Prostate gland (tissue), 2 donors: ENCODE results near the gene RBMS2. TPM values are rescaled to one million over a fixed set of nuclear protein-coding genes. Genes with fewer than 3 reads are reported as not detected.

Experiments
- DNase-seq: peaks from one replicate; pipeline ENCODE4 v3.0.0-alpha.2; 2019; ENCODE audit warnings: low spot score
- H3K27ac ChIP-seq, 2 donors: fragments of 200-600 bp; sonication (generic); 2 replicates each; pipeline ENCODE4 v1.5.1; 2017 to 2019
- H3K27me3 ChIP-seq: fragments of 200-600 bp; sonication (generic); replicated peaks from 2 replicates; pipeline ENCODE4 v1.5.1; 2019; ENCODE audit not compliant: insufficient read depth
- H3K36me3 ChIP-seq, 2 donors: fragments of 200-600 bp; sonication (generic); 1 replicate in 1 of 2; 2 replicates in 1 of 2; pipeline versions ENCODE4 v1.5.1 to v1.8.1; 2017 to 2019
- H3K4me1 ChIP-seq: fragments of 200-600 bp; sonication (generic); replicated peaks from 2 replicates; pipeline ENCODE4 v1.5.1; 2019
- H3K4me3 ChIP-seq, 2 donors: fragments of 200-600 bp; sonication (generic); 2 replicates each; pipeline ENCODE4 v1.5.1; 2017 to 2019
- H3K9me3 ChIP-seq: fragments of 200-600 bp; sonication (generic); 2 replicates; pipeline ENCODE4 v1.5.1; 2017
- POLR2A ChIP-seq: fragments of 450-650 bp; IDR thresholded peaks from one replicate; pipeline ENCODE4 v1.6.1; 2016; ENCODE audit warnings: antibody characterized with exemption, mild to moderate bottlenecking
- POLR2AphosphoS5 ChIP-seq: sonication (generic); formaldehyde crosslinking; IDR thresholded peaks from one replicate; pipeline ENCODE4 v1.6.1; 2017; ENCODE audit warnings: antibody characterized with exemption
- WGBS: methylation state at CpG from one replicate; pipeline ENCODE4 v1.1.5; 2018; 5-methylcytosine and 5-hydroxymethylcytosine counted together
- intact Hi-C: fragments of 100-400 bp; cut with DNase I; formaldehyde crosslinking; loops from one replicate; pipeline ENCODE4 v1.14.2; 2022
- total RNA-seq, 2 donors: library from RNA; depleted of rRNA; stranded (reverse); fragments of >200 nt; gene quantifications; one replicate each; pipeline ENCODE4 v1.1.0, GENCODE V29; 2016
- TF ChIP-seq, protein P1 (sequence below), 4 experiments: fragments of 200-600 bp in 2 of 4; fragments of 450-650 bp in 2 of 4; sonication (generic) in 2 of 4; IDR thresholded peaks; 1 replicate in 3 of 4; 2 replicates in 1 of 4; pipeline ENCODE4 v1.5.1; 2016 to 2019; ENCODE audit warnings: antibody characterized with exemption in 4 of 4, mild to moderate bottlenecking in 2 of 4, moderate library complexity in 2 of 4

The RBMS2 gene
- total RNA-seq, 2 donors from 2014 or later, result 21.1 to 259 TPM

DNA sequence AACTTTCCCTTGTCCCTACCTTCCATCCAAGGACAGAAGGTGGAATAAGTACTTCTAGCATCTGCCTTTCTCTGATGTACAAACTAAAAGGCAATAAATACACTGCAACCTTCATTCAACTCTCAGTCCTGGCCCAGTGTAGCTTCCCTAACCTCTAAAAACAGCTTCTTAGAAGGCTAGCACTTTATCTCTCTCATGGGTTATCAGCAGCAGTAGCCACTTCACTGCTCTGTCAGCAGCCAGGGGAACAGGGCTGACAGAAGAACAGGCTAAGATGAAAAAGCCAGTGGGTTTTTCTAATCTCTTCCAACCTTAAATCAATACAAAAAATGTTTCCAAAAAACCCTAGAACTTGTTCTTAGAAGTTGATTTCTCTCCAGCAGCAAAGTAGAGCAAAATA lies 95.3 kb downstream of the RBMS2 start:
- TF ChIP-seq, protein P1, sequence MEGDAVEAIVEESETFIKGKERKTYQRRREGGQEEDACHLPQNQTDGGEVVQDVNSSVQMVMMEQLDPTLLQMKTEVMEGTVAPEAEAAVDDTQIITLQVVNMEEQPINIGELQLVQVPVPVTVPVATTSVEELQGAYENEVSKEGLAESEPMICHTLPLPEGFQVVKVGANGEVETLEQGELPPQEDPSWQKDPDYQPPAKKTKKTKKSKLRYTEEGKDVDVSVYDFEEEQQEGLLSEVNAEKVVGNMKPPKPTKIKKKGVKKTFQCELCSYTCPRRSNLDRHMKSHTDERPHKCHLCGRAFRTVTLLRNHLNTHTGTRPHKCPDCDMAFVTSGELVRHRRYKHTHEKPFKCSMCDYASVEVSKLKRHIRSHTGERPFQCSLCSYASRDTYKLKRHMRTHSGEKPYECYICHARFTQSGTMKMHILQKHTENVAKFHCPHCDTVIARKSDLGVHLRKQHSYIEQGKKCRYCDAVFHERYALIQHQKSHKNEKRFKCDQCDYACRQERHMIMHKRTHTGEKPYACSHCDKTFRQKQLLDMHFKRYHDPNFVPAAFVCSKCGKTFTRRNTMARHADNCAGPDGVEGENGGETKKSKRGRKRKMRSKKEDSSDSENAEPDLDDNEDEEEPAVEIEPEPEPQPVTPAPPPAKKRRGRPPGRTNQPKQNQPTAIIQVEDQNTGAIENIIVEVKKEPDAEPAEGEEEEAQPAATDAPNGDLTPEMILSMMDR (IDR thresholded peaks at IDR 0.05), result no peak
- TF ChIP-seq POLR2A (no peak), POLR2AphosphoS5 (no peak)
- Histone ChIP-seq H3K36me3 (peaks cover 36 to 42% of the 10 kb centered on the region in 2 donors), H3K4me1 (no peaks in the 10 kb centered on the region), H3K27ac (no peak overlapping the region), H3K27me3 (no peaks in the 10 kb centered on the region), H3K9me3 (no peaks in the 10 kb centered on the region), H3K4me3 (no peak overlapping the region)
- no peak for DNase-seq
- intact Hi-C loops, result no loop called here

DNA sequence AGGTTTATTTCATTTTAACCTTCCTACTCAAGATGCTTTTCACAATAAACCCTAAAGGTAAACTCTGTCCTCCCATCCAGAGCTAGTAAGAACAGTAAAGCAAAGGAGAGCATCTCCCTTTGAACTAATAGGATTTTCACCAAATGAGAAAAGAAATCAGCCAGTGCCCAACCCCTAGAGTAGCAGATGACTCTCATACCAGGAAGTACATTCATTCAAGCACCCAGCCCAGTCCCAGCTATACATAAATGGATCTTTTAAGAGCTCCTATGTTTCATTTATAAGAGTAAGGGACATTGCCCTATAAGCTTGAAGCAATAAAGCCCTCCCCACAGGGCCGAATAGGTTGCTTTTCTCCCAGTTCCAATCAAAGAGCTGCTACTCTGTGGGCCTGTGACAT lies 100.9 kb downstream of the RBMS2 start:
- no peak for TF ChIP-seq POLR2AphosphoS5
- no peak for TF ChIP-seq POLR2A
- TF ChIP-seq, protein P1 (IDR thresholded peaks at IDR 0.05), result no peak
- no peak overlapping the region for H3K27ac ChIP-seq
- intact Hi-C loops, result no loop called here
- no peaks in the 10 kb centered on the region for H3K27me3 ChIP-seq
- DNase-seq, result no peak
- H3K9me3 ChIP-seq, result no peaks in the 10 kb centered on the region
- no peaks in the 10 kb centered on the region for H3K4me1 ChIP-seq
- H3K36me3 ChIP-seq, result no peaks in the 10 kb centered on the region
- no peak overlapping the region for H3K4me3 ChIP-seq
- 89% methylated on average over 1 of the region's 1 CpG for WGBS

- H3K4me1 ChIP-seq, result peaks cover 7% of the 10 kb centered on the region
- H3K27ac ChIP-seq, result no peak overlapping the region
- H3K9me3 ChIP-seq, result no peaks in the 10 kb centered on the region
- H3K4me3 ChIP-seq, result no peak overlapping the region
- H3K36me3 ChIP-seq, result no peaks in the 10 kb centered on the region
- intact Hi-C loops, result no loop called here
- TF ChIP-seq POLR2AphosphoS5, result no peak
- TF ChIP-seq, protein P1 (IDR thresholded peaks at IDR 0.05), result no peak
- TF ChIP-seq POLR2A, result no peak
- no peak for DNase-seq
- no peaks in the 10 kb centered on the region for H3K27me3 ChIP-seq
Observed at GRCh38 chr12:56626701-56627100, 105.1 kb downstream of the RBMS2 start.

DNA sequence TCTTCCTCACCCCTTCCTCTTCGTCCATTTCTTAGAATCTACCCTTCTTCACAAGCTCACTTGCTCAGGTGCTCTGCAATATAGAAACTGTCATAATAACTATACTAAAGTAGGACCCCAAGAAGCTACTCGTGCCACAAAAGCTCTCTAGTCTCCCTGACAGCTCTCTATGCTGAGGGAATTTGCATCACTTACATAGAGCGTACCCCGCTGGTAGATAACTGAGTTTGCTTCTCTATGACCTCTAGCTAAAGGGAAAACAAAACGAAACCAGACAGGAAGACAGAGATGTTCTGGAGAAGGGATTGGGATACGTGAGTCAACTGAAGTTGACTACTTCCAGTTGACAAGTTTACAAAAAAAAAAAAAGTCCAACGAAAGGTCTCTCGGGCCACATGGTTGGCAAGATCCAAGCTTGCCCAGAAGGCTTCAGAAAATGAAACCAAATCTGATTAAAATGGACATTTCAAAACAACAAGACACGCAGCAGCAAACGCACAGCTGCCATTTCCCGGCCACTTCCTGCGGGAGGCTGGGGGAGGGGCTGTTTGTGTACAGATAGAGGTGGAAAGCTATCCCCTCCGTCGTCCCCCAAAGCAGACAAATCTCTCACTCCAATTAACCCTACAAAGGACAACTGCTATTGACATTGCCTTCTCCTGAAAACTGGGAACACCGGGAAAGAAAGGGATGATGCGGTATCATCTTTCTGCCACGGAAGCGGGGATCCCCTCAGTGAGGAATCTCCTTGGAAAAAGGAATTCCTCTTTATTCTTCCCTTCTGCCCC lies 107.2 kb downstream of the RBMS2 start:
- peak; percentile 65 for DNase-seq
- WGBS, result under 1% methylated on average over 18 of the region's 18 CpGs
- TF ChIP-seq POLR2AphosphoS5 (peak; percentile 74), POLR2A (no peak)
- Histone ChIP-seq H3K27ac (peak overlapping the region; percentile 98), H3K4me1 (peaks cover 21% of the 10 kb centered on the region), H3K27me3 (no peaks in the 10 kb centered on the region), H3K4me3 (peak overlapping the region; percentile 99), H3K36me3 (no peaks in the 10 kb centered on the region), H3K9me3 (no peaks in the 10 kb centered on the region)
- intact Hi-C loops, result no loop called here

DNA sequence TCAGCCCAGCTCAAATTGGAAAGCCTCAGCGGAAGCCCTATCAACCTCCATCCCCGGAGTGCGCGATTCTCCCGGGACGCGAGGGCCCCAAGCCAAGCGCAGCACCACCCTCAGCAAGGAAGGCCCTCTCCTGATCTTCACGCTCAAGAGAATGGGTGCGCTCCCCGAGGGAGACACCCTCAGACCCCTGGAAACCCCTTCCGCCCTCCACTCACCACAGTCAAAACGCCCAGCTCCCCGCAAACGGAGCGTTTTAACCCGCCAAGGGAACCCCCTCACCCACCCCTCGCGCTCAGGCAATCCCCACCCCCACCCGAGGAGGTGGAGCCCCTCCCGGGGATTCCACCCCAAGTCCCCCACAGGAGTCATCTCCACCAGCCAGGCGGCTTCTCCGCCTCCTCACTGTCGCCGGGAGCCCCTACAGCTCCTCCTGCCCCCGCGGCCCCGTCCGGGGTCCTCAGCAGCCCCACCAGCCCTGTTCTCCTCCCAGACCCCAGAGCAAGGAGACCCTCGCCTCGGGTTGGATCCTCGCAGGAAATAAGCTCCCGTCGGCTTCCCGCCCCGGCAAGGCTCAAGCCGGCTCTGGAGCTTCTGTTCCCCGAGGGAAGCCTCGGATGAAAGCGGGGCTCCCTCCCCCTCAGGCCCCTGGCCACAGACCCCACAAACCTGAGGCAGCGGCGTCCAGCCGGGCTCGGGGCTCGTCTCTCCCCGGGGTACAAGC lies 108.0 kb downstream of the RBMS2 start:
- no peak for DNase-seq
- peaks cover 21% of the 10 kb centered on the region for H3K4me1 ChIP-seq
- WGBS, result under 1% methylated on average over 43 of the region's 46 CpGs

More for the DNA sequence above, 108.0 kb downstream of the RBMS2 start:
- H3K4me3 ChIP-seq, result peak overlapping the region; percentile 99
- intact Hi-C loops, result loop anchor here (5.0 to 10.0 kb wide), 3 partner anchors 37 to 455 kb away; partner anchors contain the start of genes NAB2 and NACA
- TF ChIP-seq, protein P1 (IDR thresholded peaks at IDR 0.05), result no peak
- no peak for TF ChIP-seq POLR2AphosphoS5
- TF ChIP-seq POLR2A, result no peak
- H3K9me3 ChIP-seq, result no peaks in the 10 kb centered on the region
- H3K27ac ChIP-seq, result peak overlapping the region; percentile 98
- H3K36me3 ChIP-seq, result no peaks in the 10 kb centered on the region
- no peaks in the 10 kb centered on the region for H3K27me3 ChIP-seq
